ENCODE results near the gene ZNF598.
"Not testable (repeated sequence)": the region's sequence is repeated elsewhere in the genome, so short reads cannot be mapped to it uniquely, and the experiment has no call there.

- TF ChIP-seq CTCF (IDR thresholded peaks at IDR 0.05 in 2 of 3, conservative IDR thresholded peaks at IDR 0.05 in 1 of 3; ENCODE audit: control insufficient read depth in 2 of 3, extremely low read depth in 1 of 3, insufficient read depth in 1 of 3, low read depth in 3 of 3, low read length in 3 of 3); SPI1 (IDR thresholded peaks at IDR 0.05; ENCODE audit: borderline replicate concordance, insufficient read depth, low read depth, low read length): not testable (repeated sequence)
These were observed 2.1 kb upstream of the ZNF598 start for GRCh38 chr16:2011726-2012125.
